Kidney tubule cell (primary cell): ENCODE data around the gene TPRX2.
A peak's percentile ranks its signal among the peaks of the same experiment; 100 is the strongest.
"Not testable (repeated sequence)": the region's sequence is repeated elsewhere in the genome, so short reads cannot be mapped to it uniquely, and the experiment has no call there.

Source experiments
- DNase-seq: peaks from one replicate; pipeline ENCODE4 v3.0.0-alpha.2; 2018; ENCODE audit warnings: low spot score

The TPRX2 gene

DNA sequence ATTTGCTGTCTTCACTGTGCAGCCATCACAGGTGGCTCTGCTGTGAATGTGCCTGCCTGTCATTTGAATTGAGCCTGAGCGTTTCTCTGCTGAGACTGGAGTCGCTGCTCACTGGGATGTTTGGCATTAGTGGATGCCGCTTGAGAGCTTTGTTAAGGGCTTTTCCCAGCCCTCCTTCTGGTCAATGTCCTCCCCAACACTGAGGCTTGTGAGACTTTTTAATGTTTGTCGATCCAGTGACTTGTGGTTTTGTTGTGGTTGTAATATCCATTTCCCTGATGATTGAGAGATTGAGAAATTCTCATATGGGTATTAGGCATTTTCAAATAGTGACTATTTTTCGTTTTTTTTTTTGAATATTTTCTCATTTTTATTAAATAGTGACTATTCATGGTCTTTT, 2.6 kb downstream of the TPRX2 start:
- DNase-seq, result no peak

DNA sequence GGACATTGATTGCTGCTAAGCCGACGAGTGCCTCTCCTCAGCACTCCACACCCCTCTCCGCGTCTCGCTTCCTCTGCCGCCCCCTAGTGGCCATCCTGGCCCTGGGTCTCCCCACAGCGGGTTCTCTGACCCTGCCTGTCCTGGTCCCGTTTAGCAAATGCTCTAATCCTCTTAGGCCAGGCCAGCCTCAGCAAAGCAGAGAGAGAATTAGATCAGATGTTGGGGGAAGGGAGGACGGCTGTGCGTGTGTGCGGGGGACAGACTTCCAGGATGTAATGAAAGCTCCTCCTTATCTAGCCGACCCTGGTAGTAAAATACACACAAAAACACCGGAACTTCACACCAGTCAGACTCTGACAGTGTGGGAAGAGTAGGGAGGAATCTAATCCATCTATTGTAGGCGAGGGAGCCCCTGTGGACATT, 4.5 kb downstream of the TPRX2 start:
- DNase-seq, result peak; percentile 60

DNA sequence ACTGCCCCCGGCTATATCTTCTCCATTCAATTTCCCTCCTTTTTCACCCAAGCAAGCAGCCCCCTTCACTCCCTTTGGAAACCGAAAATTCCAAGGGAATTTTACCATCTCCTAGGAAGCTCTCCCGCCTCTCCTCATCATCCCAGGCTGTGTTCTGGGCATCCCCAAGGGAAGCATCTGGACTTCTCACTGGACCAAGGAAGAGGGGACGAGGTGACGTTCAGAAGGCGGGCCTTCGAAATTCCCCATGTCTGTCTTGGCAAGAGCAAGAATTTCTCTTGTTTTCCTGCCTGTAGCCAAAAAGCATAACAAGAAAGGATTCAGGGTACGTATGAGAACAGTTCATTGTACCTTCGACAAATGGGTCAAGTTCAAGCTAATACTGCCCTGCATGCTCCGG, 6.1 kb downstream of the TPRX2 start:
- DNase-seq, result no peak

DNA sequence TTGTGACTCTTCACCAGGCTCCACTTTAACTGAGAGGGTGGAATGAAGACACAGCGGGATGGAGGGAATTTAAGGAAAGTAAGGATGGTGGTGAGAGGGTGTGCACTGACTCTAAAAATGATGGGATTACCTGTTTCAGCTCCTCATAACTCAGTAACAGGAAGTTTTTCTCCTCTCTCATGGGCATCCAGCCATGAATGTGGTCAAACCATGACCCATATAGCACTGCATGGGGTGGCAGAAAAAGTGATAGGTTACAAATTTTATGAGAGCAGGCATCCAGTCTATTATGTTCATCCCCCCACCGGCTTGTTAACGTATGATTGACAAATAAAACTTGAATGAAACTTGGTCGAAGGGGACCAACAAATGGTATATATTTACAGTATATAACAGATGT, 19.9 kb downstream of the TPRX2 start:
- DNase-seq, result peak; percentile 32

DNA sequence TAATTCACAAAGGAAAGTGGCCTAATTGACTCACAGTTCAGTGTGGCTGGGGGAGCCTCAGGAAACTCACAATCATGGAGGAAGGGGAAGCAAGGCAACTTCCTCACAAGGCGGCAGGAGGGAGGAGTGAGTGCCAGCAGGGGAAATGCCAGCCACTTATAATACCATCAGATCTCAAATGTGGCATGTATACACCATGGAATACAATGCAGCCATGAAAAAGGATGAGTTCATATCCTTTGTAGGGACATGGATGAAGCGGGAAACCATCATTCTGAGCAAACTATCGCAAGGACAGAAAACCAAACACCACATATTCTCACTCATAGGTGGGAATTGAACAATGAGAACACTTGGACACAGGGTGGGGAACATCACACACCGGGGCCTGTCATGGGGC, 20.4 kb downstream of the TPRX2 start:
- DNase-seq, result not testable (repeated sequence)

DNA sequence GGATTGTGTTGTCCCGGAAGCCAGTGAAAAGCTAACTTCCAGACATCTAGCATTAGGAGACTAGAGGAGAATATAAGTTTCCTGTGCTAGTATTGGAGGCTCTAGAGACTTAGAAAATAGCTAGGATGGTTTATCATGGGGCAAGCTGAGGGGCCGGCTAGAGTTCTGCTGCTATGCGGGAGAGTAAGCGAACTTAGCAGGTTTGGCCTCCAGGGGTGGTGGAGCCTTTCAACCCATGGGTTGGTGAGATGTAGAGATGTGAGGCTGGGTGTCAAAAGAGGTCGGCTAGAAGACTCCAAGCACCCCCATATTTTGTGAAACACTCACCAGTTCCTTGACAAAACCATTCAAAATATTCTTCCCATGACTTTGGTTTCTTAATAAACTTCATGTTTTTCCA, 22.7 kb downstream of the TPRX2 start:
- DNase-seq, result no peak

DNA sequence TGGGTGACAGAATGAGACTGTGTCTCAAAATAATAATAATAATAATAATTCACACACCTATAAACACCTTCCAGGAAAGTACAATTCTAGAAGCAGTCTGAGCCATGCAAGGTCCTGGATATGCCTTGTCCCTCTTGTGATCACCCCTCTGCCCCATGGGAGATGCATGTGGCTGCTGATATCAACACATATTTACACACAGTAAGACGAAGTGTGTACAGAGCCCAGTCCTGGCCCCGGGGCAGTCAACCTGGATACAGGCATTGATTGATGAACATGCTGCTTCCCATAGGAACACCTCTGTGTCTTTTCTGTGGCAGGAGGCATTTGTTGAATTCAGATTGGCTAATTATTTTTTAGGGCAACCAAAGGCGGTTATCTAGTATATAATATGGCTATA, 23.9 kb downstream of the TPRX2 start:
- DNase-seq, result no peak

DNA sequence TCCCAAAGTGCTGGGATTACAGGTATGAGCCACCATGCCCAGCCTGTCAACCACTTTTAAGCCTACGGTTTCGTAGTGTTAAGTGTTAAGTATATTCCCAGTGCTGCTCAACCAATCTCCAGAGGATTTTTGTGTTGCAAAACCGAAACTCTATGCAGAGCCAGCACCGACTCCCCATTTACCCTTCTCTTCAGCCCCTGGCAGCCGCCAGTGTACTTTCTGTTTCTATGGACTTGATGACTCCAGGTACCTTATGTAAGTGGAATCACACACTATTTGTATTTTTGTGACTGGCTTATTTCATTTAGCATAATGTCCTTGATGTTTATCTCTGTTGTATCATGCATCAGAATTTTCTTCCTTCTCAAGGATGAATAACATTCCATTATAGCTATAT, 26.0 kb downstream of the TPRX2 start:
- no peak for DNase-seq

DNA sequence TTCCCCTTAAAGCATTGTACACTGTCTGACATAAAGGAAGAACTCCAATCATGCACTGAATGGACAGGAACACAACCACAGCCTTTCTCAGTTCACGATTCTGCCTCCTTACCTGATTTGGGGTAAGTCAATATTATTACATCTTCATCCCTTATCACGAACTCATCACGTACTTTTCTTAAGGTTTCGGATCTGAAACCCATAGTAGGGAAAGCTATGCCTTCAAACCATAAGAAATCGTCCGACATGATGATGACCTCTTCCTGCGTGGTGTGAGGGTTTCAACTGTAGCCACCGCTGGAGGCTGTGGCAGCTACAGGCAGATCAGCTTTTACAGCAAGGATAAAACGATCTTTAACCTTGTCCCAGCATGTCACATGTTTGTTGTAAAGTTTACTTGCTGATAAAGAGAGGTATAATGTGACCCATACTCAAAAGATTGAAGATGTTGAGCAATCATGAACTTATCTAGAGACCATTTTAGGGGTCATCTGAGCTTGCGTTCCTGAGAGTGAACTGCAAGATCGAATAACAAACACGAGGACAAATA, 27.1 kb downstream of the TPRX2 start, which contains the start of gene SULT2A1:
SULT2A1 (minus strand) TSS at position 306 of the 550 bp plus-strand sequence; CDS start at position 248, 58 bp downstream.
- DNase-seq, result no peak

DNA sequence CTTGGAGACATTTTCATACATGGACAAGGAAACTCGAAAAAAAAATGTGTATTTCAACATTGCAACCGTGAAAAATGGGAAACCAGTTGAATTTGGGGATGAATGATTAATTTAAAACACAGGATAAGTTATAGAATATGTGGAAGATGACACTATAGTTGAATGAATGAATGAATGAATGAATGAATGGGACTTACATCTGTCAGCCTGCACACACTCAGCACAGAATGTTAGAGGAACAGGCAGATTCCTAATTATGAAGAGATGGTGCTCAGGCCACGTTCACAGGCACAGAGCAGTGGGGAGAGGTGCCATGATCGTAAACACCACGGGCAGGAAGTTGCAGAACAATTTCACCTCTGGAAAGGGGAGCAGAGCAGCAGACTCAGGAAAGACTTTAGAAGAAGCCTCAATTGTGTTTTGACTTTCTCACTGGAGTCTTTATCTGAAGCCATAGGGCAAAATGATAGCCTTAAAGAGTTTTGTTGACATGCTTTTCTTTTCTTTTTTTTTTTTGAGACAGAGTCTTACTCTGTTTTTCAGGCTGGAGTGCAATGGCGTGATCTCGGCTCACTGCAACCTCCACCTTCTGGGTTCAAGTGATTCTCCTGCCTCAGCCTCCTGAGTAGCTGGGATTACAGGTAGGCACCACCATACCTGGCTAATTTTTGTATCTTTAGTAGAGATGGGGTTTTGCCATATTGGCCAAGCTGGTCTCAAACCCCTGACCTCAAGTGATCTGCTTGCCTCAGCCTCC, 32.0 kb downstream of the TPRX2 start:
- no peak for DNase-seq

DNA sequence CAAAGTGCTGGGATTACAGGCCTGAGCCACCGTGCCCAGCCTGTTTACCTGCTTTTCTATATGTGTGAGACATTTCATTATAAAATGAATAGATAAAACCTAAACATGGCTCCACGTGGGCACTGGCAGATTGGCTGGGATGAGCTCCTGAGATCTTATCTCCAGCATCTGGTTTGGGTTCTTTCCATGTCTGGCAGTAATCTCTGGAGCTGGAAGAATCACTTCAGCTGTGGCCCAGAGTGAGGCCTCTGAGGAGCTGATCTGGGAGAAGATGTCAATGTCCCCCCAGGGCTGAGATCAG, 32.5 kb downstream of the TPRX2 start:
- DNase-seq, result no peak

DNA sequence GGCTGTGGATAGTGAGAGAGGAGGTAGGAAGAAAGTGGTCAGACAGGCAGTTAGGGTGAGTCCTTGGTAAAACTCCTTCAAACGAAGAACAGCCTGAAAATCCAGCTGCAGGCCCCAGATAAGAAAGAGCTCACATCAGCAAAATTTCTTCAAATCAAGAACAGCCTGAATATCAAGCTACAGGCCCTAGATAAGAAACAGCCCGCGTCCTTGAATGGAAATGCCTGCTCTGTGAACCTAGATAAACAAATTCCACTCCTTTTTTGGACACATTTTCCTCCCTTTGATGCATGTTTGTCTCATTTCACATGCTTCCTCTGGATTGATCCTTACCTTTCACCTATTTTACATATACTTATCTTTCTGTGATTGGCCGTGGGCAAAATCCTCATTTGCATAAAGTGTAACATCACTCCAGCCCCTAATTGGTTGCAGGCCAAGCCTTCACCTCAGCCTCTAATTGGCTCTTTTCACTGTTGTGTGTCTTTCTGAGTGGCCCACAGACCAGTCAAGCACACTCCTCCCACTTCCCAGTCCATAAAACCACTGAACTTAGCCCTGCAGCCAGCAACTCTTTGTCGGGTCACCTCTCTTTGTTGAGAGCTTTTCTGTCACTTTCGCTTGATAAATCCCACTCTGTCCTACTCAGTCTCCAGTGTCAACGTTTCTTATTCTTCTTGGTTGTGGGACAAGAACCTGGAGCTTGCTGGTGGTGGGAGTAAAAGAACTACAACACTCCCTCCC, 33.1 kb downstream of the TPRX2 start:
- no peak for DNase-seq

DNA sequence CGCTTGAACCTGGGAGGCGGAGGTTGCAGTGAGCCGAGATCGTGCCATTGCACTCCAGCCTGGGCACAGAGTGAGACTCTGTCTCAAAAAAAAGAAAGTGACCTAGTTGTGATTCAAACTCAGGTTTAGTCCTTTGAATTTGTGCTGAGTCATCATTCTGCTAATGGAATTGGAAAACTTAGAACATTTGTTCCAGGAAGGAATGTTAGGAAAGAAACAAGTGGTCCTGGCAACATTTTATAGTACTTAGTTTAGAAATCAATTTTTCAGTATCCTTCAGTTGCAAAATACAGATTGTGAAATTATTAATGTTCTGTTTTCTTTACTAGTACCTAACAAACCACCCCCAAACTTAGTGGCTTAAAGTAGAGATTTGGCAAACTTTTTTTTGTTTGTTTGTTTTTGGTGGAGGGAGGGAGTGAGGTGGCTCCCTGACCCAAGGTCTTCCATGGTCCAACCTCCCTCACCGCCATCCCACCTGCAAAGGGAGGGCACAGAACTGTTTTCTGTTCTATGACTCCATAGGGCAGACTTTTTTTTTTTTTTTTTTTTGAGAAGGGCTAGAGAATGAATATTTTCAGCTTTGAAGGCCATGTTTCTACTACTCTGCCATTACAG, 36.2 kb downstream of the TPRX2 start:
- DNase-seq, result no peak

DNA sequence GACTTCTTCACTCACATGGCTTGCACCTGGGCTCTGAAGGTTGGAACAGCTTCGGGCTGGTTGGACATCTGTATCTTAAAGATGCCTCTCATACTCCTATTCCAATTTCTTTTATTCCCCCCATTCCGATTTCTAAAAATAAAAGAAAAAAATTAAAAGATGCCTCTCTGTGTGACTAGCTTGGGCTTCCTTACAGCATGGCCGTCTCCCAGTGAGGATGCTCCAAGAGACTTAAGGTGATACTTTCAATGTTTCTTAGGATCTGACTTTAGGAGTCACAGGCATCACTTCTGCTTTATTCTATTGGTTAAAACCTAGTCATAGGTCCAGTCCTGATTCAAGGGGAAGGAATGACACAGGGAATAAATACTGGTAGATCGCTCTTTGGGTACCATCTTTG, 37.0 kb downstream of the TPRX2 start:
- DNase-seq, result no peak

DNA sequence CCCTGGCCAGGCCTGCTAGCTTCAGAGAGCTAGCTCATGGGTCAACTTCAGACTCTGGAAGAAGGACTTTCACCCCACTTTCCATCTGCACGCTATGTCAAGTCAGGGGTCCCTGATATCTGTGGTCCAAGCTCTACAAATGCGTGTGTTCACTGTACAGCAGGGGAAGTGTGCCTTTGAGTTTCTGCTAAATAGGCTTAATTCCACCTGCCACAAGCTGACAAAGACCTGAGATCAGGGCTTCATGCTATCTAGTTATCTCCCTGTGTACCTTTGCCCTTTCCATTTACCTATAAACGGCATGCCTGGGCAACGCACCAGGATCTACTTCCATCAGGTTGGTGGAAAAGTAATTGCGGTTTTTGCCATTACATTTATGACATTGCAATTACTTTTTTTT, 37.7 kb downstream of the TPRX2 start:
- DNase-seq, result no peak

DNA sequence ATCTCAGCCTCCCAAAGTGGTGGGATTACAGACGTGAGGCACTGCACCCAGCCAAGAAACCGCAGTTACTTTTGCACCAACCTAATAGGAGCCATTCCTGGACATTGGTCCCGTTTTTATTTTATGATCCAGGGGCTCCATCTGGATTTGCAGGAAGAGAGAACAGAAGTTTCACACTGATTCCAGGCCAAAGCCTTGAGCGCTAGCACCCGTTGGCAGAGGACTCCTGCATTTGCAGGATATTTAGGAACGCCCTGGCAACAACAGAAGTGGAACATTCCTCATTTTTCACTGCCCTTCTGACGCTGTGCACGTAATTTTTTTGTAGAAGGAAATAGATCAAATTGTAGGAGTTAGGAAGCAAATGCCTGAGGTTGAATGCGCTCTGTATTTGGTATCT, 38.8 kb downstream of the TPRX2 start:
- DNase-seq, result no peak

DNA sequence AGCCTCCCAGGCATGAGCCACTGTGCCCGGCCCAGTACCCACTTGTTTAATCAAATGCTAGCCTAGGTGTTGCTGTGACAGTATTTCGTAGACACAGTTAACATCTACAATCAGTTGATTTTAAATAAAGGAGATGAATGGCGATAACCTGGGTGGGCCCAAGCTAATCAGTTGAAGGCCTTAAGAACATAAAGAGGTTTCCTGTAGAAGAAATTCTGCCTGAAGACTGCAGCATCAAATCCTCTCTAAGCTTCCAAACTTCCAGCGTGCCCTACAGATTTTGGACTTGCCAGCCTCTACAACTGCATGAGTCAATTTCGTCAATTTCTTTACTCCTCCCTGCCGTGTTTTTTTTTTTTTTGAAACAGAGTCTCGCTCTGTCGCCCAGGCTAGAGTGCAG, 40.3 kb downstream of the TPRX2 start:
- no peak for DNase-seq

DNA sequence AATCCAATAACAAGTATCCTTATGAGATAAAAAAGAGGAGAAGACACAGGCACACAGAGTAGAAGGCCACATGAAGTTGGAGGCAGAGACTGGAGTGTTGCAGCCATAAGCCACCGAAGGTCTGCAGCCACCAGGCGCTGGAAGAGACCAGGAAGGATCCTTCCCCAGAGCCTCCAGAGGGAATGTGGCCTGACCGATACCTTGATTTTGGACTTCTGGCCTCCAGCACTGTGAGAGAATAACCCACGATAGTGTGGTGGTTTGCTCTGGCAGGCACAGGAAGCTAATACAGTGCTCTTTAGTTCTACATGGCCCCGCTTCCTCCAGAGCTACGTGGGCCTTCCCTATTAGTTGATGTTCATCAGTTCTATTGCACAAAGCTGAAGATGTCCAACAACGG, 42.3 kb downstream of the TPRX2 start:
- no peak for DNase-seq

DNA sequence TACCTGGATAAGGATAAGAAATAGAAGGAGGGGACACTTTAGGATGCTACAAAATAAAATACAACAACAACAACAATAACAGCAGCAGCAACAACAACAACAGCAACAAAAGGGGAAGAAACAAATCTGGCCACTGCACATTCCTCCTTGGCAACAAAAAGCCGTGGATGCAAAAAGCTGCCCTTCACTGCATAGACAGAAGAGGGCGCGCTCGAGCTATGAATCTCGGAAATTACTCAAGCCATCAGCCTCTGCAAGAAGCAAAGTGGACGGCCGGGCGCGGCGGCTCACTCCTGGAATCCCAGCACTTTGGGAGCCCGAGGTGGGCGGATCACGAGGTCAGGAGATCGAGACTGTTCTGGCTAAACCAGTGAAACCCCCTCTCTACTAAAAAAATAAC, 50.3 kb downstream of the TPRX2 start:
- DNase-seq, result not testable (repeated sequence)

DNA sequence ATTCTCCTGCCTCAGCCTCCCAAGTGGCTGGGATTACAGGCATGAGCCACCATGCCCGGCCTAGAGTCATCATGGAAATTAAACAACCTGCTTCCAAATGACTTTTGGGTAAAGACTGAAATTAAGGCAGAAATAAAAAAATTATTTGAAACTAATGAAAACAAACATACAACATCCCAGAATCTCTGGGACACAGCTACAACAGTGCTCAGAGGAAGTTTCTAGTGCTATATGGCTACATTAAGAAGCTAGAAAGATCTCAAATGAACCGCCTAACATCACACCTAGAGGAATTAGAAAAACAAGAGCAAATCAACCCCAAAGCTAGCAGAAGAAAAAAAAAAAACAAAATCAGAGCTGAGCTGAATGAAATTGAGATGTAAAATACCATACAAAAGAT, 51.2 kb downstream of the TPRX2 start:
- not testable (repeated sequence) for DNase-seq
